ENCODE data around the gene WDR7.

Gene WDR7

GRCh38 chr18:56650944-56651770, at the start of gene WDR7:
WDR7 (plus strand) TSS chr18:56651359; CDS start chr18:56672516, 21,157 bp downstream.
- DNase-seq (ENCODE audit: low read depth), result peak; percentile 99
- H3K4me3 ChIP-seq (ENCODE audit: low read length), result peak within 1 kb of the TSS; percentile 99
- no peak; the same call in 1 of the 2 replicates for TF ChIP-seq CTCF (conservative IDR thresholded peaks at IDR 0.05; ENCODE audit: low read length)

GRCh38 chr18:56606618-56607017, 44.5 kb upstream of the WDR7 start:
- DNase-seq (ENCODE audit: low read depth), result no peak
- no peak overlapping the region for H3K4me3 ChIP-seq (ENCODE audit: low read length)
- TF ChIP-seq CTCF (conservative IDR thresholded peaks at IDR 0.05; ENCODE audit: low read length), result no peak

GRCh38 chr18:56615738-56616520, 35.2 kb upstream of the WDR7 start:
- no peak for TF ChIP-seq CTCF (conservative IDR thresholded peaks at IDR 0.05; ENCODE audit: low read length)
- DNase-seq (ENCODE audit: low read depth), result no peak

GRCh38 chr18:56627991-56628390, 23.2 kb upstream of the WDR7 start:
- H3K4me3 ChIP-seq (ENCODE audit: low read length), result no peak overlapping the region
- no peak for DNase-seq (ENCODE audit: low read depth)
- no peak for TF ChIP-seq CTCF (conservative IDR thresholded peaks at IDR 0.05; ENCODE audit: low read length)

More at GRCh38 chr18:56615738-56616520, 35.2 kb upstream of the WDR7 start:
- no peak overlapping the region for H3K4me3 ChIP-seq (ENCODE audit: low read length)

GRCh38 chr18:56632070-56633022, 18.8 kb upstream of the WDR7 start:
- no peak overlapping the region for H3K4me3 ChIP-seq (ENCODE audit: low read length)
- DNase-seq (ENCODE audit: low read depth), result no peak
- TF ChIP-seq CTCF (conservative IDR thresholded peaks at IDR 0.05; ENCODE audit: low read length), result no peak

GRCh38 chr18:56635007-56635406, 16.2 kb upstream of the WDR7 start:
- no peak overlapping the region for H3K4me3 ChIP-seq (ENCODE audit: low read length)
- no peak for TF ChIP-seq CTCF (conservative IDR thresholded peaks at IDR 0.05; ENCODE audit: low read length)
- DNase-seq (ENCODE audit: low read depth), result no peak

All from AG10803 (cell line).